IPS-NIHi11 (cell line): ENCODE measurements around the gene GRM1.
A peak's percentile ranks its signal among the peaks of the same experiment; 100 is the strongest.

ENCODE experiments used
- DNase-seq: peaks from one replicate; pipeline ENCODE4 v3.0.0; 2012; ENCODE audit warnings: mixed read lengths, low spot score

Gene GRM1

DNA sequence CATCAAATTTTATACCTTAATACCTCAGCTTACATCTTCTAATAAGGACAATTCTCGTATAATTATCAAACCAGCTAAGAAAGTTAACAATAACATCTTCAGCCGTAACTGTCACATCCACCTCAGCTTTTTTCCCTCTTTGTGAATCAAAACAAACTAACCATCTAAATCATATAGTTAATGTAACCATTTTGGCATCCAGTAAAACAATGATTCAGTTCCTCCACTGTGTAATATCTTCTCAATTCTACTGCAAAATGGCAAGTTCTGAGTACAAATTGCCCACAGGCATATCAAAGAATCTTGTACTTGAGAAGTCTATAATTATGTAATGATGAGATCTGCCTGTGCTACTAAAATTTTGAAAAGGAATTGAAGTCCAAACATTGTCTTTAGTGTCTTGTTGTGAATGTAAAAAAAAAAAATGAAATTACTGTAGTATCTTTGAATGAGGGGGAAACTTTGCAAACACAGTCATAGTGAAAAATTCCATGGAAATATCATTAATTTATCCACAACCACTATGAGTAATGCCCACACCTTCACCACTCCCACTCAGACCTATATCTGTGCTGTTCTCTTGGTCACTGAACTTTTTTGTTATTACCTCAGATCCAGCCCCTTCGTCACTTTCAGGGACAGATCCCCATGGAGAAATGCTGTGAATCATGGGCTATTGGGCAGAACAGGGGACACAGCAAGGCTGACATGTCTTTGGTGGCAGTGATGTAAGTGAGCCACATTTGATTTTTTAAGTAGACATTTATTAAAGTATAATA is 336.1 kb downstream of the GRM1 start:
- no peak for DNase-seq

DNA sequence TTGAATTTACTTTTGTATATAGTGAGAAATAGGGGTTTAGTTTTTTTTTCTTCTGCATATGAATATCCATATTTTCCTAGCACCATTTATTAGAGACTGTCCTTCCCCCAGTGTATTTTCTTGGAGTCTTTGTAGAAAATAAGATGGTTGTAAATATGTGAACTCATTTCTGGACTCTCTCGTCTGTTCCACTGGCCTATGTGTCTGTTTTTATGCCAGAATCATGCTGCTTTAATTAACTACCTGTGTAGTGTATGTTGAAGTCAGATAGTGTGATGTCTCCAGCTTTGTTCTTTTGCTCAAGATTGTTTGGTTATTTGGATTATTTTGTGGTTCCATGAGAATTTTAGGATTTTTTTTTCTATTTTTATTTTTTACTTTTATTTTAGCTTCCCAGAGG is 338.2 kb downstream of the GRM1 start:
- no peak for DNase-seq

DNA sequence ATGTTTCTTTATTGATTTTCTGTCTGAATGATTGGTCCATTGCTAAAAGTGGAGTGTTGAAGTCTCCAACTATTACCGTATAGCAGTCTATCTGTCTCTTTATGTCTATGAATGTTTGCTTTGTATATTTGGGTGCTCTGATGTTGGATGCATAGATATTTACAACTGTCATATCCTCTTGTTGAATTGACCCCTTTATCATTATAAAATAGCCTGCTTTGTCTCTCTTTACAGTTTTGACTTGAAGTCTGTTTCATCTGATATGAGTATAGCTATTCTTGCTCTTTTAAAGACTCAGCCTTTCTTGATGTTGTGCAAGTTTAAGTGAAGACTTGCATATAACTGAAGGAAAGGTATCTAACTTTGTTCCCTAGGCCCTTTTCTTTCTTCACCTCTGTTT is 341.0 kb downstream of the GRM1 start:
- DNase-seq, result no peak

DNA sequence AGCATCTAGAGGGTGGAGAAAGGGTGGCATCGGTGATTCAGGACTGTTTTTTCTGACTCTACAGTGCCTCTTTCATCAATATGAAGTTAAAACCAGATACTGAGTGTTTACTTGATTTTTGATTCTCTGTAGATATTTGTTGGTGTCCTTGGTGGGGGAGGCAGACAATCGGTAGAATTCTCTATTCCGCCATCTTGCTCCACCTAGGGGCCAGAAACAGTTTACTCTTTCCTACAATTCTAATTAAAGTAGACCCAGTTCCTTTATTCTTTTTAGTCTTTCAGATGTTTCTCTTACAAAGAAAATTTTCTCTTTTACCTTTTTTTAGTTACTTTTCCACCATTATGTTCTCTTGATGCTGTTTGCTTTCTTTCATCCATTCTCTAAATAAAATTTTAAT is 352.6 kb downstream of the GRM1 start:
- DNase-seq, result no peak

DNA sequence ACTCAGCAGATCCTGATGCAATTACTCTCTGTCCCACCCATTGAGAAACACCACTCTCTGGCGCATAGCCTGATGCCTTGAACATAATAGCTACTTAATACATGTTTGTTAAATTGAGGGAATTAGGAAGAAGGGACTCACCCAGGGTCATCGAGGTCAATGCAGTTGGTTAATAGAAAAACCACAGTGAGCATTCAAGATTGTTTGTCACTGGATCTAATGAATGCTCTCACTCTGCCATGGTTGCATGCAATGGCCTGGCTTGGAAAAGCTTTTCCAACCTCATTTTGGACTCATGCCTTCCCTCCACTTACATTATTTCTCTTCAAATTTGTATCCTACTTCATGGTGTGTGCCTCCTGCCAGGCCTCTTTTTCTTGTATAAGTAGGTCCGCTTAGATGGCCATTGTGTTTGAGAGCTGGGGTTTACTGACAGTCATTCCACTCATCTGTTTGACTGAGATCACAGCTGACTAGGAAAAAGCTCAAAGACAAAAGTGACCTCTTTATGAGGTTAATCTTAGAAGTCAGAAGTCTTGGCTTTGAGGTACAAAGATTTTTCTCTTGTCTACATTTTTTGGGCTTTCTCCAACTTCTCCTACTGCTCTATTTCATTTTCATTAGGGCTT is 360.0 kb downstream of the GRM1 start:
- no peak for DNase-seq

DNA sequence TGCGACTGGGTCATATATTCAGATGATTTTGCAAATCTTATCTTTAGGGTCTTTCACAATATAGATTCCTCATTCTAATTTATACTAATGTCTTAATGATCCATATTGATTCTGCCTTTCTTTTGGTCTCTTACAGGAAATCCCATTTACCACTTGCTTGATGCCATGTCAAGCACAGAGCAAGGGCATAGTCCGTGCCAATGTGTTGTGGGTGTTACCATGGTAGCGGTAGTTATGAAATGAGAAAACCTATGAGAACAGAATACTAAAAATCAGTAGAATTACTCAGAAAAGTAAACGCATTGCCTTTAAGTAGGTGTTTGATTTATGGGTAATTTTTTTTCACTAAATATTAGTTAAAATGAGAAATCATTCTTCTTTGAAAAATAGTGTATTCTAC is 360.9 kb downstream of the GRM1 start:
- no peak for DNase-seq

DNA sequence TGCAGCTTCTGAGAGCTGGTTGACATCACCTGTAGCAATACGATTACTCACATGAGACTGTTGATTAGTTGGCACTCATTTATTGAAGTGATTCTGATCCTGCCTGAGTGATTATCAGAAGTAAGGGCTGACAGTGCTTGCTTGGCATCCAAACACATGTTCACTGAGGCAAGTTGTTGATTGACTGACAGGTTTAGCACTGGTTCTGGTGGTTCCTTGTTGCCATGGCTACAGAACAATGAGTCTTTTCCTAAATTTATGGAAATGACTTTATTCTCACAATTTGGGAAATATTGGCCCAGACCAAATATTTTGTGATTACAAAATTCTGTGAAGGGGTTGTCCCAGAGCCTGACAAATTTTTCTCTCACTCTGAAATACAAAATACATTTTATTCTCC is 368.8 kb downstream of the GRM1 start:
- DNase-seq, result no peak

DNA sequence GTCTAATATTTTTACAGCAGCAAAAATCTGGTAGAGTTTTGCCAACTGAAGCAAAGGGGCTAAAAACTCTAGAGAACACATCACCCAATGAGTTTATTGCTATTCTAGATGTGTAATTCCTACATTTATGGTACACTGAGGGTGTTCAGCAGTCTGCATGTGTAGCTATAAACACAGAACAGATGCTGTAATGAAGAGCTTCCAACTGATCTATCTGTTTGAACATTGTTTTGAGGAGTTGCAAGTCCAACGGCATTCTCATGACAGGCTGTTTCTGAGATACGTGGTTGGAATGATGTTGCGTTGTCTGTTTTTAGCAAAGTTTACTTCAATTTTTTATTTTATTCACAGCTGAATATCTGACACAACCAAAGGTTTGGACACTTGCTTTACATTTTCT is 373.6 kb downstream of the GRM1 start:
- DNase-seq, result no peak

DNA sequence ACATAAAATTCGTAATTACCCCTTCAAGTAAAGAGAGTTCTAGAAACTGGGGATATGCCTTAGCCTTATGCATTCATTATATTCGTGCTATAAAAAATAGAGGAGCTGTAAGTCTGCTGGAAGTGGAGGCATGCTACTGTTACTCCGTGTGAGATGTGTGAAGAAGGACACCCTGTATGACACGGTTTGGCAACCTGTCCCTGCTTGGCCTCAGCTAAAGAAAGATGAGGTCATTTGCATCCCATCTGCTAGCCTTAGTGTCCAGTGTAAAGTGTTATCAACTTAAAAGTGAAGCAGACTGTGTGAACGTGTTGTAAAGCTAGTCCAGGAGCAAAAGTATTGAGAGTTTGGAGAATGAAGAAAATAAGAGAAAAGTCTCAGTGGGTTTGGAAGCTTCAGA is 379.7 kb downstream of the GRM1 start:
- no peak for DNase-seq

DNA sequence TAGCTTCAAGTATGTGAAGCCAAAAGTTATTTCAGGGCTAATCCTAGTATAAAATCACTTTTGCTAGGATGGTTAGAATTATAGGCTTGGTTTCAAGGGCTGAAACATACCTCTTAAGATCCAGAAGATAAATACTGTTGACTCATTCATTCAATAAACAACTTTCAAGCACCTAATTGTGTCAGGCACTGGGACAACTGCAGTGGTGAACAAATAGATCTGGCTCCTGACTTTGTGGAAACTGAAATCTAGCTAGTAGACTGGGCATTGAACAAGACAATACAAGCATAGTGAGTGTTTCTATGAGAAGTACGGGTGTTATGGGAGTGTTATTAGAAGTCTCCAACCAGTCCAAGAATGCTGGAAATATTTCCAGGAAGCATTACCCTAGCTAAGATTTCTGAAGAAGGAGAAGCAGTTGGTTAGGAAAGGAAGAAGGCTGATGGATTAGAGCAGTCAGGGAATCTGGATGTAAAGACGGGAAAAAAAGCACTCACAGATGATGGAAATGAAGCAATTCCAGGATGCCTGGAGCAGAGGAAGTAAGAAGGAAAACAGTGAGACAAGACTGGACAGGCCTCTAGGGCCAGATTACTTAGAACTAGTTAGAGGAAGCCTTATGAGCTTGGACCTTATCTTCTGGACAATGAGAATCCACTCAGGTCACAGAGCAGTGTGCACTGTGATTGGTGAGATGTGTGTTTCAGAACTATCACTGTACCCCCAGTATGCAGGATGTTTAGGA is 382.2 kb downstream of the GRM1 start:
- DNase-seq, result no peak

DNA sequence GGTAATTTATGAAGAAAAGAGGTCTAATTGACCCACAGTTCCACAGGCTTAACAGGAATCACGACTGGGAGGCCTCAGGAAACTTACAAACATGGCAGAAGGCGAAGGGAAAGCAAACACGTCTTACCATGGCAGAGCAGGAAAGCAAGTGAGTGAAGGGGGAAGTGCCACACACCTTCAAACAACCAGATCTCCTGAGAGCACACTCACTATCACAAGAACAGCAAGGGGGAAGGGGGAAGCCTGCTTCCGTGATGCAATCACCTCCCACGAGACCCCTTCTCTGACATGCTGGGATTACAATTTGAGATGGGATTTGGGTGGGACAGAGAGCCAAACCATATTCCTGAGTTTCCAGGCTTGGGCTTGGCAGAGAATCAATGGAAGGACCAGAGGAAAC is 390.7 kb downstream of the GRM1 start:
- no peak for DNase-seq

DNA sequence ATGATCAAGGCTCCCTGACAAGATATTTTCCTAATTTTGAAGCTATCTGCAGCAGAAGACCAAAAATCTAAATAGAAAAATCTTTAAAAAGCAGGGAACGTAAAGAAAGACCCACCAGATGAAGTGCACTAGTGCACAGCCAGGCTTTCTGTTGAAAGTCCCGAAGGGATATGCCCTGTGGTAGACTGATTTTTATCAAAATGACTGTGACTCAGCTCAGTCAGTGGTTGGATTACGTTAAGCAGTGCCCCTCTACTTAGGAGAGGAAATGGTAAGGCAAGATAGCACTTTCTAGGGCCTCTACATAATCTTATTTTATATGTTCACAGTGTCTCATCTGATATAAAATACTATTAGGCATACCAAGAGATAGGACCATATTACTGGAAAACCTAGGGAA is 391.4 kb downstream of the GRM1 start:
- DNase-seq, result no peak

DNA sequence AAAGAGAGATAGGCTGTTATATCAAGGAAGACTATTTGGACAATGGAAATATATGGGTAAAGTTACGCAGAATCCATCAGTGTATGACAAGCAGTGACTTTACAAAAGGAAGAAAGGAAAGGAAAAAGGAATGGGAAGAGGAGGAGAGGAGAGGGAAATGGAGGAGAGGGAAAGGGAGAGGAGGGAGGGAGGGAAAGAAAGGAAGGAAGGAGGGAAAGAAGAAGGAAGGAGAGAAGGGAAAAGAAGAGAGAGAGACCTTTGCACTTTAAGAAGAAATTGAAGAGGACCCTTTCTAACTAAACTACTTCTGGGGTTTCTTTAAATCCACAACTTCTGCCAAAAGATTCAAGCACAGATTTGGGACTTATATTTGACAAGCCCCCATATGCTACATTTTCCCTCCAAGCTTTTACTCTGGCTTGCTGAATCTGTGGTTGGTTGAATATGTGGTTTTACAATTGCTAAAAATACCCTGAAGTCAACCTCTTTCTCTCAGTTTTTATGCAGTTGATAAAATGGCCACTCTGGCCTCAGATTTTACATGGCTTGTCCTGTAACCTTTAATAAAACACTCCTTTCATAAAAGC is 394.0 kb downstream of the GRM1 start:
- DNase-seq, result no peak

DNA sequence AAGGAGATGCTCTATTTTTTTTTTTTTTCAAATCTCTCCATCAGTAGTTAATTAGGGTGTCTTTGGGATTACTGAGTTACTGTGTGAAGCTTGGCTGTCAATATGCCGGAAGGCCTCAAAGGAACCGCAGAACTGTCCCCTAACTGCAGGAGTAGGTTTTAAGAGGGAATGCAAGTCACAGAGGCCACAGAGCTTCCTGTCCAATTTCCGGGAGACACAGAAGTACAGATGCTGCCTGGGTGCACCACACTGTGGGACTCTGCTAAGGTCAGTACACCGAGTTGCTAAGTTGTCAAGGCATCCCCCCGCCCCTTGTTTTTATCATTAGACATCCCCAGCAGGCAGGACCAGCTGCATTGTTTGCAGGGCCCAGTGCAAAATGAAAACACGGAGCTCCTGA is 394.6 kb downstream of the GRM1 start:
- no peak for DNase-seq

DNA sequence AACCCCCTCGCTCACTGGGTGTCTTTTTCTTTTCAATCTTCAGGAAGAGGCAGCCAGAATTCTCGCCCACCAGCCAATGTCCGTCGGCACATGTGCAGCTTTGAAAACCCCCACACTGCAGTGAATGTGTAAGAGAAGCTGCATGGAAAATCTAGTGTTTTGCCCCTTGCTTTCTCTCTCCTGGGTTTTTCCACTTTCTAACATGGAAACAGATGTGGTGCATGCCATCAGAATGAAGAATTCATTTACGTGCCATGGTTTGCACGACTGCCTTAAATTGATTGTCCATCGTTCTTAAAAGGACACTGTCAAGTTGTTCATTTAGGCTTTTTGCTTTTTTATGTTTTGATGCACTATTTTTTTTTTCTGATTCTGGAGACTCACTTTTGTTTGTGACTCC is 397.7 kb downstream of the GRM1 start:
- no peak for DNase-seq

DNA sequence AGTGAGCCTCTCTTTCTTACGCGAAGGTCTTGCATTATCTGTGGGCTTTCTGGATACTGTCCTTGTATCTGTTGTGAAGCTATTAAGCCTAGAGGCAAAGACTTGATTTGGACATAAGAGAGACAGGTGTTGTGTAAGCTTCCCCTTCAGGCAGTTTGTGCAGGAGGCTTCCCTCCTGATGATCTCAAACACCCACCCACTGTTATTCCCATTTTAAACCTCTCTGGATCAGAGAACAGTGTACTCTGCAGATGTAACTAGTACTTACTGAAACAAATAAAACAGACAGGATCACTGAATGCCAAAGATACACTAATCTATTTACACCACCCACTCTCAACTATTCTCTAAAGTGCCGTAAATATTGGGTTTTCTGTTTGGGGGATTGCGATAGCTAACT is 401.0 kb downstream of the GRM1 start:
- no peak for DNase-seq

DNA sequence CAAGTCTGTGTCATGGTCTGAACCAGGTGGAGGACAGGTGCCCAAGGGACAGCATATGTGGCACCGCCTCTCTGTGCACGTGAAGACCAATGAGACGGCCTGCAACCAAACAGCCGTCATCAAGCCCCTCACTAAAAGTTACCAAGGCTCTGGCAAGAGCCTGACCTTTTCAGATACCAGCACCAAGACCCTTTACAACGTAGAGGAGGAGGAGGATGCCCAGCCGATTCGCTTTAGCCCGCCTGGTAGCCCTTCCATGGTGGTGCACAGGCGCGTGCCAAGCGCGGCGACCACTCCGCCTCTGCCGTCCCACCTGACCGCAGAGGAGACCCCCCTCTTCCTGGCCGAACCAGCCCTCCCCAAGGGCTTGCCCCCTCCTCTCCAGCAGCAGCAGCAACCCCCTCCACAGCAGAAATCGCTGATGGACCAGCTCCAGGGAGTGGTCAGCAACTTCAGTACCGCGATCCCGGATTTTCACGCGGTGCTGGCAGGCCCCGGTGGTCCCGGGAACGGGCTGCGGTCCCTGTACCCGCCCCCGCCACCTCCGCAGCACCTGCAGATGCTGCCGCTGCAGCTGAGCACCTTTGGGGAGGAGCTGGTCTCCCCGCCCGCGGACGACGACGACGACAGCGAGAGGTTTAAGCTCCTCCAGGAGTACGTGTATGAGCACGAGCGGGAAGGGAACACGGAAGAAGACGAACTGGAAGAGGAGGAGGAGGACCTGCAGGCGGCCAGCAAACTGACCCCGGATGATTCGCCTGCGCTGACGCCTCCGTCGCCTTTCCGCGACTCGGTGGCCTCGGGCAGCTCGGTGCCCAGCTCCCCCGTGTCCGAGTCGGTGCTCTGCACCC is 405.2 kb downstream of the GRM1 start:
- DNase-seq, result peak; percentile 43

DNA sequence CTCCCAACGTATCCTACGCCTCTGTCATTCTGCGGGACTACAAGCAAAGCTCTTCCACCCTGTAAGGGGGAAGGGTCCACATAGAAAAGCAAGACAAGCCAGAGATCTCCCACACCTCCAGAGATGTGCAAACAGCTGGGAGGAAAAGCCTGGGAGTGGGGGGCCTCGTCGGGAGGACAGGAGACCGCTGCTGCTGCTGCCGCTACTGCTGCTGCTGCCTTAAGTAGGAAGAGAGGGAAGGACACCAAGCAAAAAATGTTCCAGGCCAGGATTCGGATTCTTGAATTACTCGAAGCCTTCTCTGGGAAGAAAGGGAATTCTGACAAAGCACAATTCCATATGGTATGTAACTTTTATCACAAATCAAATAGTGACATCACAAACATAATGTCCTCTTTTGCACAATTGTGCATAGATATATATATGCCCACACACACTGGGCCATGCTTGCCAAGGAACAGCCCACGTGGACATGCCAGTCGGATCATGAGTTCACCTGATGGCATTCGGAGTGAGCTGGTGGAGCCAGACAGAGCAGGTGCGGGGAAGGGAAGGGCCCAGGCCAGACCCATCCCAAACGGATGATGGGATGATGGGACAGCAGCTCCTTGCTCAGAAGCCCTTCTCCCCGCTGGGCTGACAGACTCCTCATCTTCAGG is 406.0 kb downstream of the GRM1 start:
- no peak for DNase-seq

DNA sequence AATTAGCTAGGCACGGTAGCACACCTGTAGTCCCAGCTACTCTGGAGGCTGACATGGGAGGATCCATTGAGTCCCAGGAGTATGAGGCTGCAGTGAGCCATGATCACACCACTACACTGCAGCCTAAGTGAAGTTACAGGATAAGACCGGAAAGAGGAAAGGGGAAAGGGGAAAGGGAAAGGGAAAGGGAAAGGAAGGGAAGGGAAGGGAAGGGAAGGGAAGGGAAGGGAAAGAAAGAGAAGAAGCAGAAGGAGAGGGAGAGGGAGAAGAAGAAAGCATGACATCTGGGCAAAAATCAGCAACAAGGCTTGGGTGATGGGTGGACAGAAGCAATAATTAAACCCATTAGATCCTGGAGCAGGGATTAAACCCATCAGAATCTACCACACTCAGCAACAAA is 413.0 kb downstream of the GRM1 start:
- no peak for DNase-seq

DNA sequence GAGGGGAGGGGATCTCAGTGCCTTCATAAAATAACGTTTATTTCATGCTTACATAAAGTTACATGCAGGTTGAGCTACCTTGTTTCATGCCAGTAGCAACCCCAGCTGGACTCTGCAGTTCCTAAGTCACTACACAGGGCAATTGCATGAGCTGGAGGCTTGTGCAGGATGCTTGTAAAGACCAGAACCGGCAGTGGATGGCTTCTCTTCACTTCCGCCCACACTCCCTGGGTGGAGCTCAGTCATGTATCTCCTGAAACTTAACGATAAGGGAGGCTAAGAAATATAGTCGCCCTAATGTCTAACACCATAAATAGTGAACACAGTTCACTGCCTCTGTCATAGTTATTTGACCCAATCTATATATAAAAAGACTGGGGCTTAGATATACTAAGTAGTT is 415.3 kb downstream of the GRM1 start:
- DNase-seq, result no peak

DNA sequence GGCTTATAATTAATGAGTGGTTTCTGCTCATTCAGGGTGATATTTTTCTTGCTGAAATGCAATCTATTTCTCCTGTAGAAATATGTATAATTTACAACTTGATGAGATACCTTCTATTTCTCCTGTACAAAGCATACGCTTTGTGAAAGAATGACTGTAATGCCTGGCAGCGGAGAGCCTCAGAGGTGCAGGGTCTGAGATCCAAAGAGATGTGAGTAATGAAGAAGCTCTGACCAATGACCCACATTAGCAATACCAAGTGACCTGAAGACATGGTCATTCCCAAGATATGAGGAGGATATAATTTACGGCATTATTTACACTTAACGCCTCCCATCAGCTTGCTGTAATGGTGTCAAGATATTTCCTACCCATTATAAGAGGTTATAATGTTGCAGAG is 416.4 kb downstream of the GRM1 start:
- no peak for DNase-seq

DNA sequence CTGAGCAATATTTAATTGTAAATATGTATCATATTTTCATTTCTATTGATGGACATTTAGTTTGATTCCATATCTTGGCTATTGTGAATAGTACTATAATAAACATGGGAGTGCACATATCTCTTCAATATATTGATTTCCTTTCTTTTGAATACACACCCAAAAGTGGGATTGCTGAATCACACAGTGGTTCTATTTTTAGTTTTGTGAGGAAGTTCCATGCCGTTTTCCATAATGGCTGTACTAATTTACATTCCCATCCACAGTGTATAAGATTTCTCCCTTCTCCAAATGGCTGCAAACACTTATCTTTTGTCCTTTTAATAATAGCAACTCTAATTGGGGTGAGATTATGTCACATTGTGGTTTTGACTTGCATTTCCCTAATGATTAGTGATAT is 428.0 kb downstream of the GRM1 start:
- DNase-seq, result no peak
